IMR-90 (cell line): ENCODE data around the gene EIF3K.

Experiments
- FOS ChIP-seq: fragments of 150-350 bp; IDR thresholded peaks from 2 replicates; pipeline ENCODE4 v1.6.1; 2016; ENCODE audit warnings: low read depth, low read length
- MXI1 ChIP-seq: IDR thresholded peaks from 2 replicates; pipeline ENCODE4 v1.6.1; 2012; ENCODE audit warnings: low read depth, mild to moderate bottlenecking, low read length, moderate library complexity, borderline replicate concordance
- POLR2A ChIP-seq: IDR thresholded peaks from 2 replicates; pipeline ENCODE4 v1.6.1; 2012; ENCODE audit warnings: mild to moderate bottlenecking, low read depth, low read length
- RAD21 ChIP-seq: IDR thresholded peaks from 2 replicates; pipeline ENCODE4 v1.6.1; 2012; ENCODE audit warnings: low read length, improper control_type of control experiment
- TF ChIP-seq, protein P1 (sequence below): conservative IDR thresholded peaks from 2 replicates; pipeline ENCODE4 v1.5.1; 2012; ENCODE audit warnings: mild to moderate bottlenecking, low read depth, low read length, improper control_type of control experiment
- TF ChIP-seq, protein P2 (sequence below): fragments of 150-350 bp; IDR thresholded peaks from 2 replicates; pipeline ENCODE4 v1.6.1; 2016; ENCODE audit warnings: low read depth, mild to moderate bottlenecking, low read length, moderate library complexity, borderline replicate concordance

DNA sequence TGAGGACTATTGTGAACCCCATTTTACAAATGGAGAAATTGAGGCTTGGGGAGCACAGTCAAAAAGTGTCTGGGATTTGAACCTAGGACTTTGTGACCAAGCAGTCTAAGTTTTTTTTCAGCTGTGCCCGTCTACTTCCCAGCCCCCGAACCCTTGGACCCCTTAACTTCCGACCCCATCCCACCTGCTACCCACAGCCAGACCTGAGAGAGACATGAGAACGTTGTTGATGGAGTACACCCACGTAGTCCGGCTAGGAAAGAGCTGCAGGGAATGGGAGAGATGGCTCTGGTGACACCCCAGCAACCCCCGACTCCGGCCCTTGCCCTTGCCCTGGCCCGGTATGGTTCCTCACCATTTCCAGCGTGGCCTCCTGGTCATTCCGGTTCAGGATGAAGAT is 19.3 kb upstream of the EIF3K start:
- TF ChIP-seq, protein P1, sequence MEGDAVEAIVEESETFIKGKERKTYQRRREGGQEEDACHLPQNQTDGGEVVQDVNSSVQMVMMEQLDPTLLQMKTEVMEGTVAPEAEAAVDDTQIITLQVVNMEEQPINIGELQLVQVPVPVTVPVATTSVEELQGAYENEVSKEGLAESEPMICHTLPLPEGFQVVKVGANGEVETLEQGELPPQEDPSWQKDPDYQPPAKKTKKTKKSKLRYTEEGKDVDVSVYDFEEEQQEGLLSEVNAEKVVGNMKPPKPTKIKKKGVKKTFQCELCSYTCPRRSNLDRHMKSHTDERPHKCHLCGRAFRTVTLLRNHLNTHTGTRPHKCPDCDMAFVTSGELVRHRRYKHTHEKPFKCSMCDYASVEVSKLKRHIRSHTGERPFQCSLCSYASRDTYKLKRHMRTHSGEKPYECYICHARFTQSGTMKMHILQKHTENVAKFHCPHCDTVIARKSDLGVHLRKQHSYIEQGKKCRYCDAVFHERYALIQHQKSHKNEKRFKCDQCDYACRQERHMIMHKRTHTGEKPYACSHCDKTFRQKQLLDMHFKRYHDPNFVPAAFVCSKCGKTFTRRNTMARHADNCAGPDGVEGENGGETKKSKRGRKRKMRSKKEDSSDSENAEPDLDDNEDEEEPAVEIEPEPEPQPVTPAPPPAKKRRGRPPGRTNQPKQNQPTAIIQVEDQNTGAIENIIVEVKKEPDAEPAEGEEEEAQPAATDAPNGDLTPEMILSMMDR = no peak
- TF ChIP-seq POLR2A = no peak
- TF ChIP-seq MXI1 = no peak
- TF ChIP-seq, protein P2, sequence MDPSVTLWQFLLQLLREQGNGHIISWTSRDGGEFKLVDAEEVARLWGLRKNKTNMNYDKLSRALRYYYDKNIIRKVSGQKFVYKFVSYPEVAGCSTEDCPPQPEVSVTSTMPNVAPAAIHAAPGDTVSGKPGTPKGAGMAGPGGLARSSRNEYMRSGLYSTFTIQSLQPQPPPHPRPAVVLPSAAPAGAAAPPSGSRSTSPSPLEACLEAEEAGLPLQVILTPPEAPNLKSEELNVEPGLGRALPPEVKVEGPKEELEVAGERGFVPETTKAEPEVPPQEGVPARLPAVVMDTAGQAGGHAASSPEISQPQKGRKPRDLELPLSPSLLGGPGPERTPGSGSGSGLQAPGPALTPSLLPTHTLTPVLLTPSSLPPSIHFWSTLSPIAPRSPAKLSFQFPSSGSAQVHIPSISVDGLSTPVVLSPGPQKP = no peak
- no peak for TF ChIP-seq FOS
- TF ChIP-seq RAD21 = no peak
